Suprapubic skin (tissue), 4 donors: ENCODE results near the gene HCFC1R1.

Experiments
- EP300 ChIP-seq: sonication (generic); formaldehyde crosslinking; IDR thresholded peaks from one replicate; pipeline ENCODE4 v1.6.1; 2017; ENCODE audit warnings: antibody characterized with exemption
- POLR2A ChIP-seq, 2 donors: fragments of 450-650 bp; IDR thresholded peaks; one replicate each; pipeline ENCODE4 v1.6.1; 2017; ENCODE audit warnings: antibody characterized with exemption in 2 of 2, mild to moderate bottlenecking in 2 of 2, moderate library complexity in 2 of 2
- POLR2AphosphoS5 ChIP-seq, 3 donors: sonication (generic); formaldehyde crosslinking; IDR thresholded peaks; one replicate each; pipeline ENCODE4 v1.6.1; 2017; ENCODE audit warnings: antibody characterized with exemption in 3 of 3
- TF ChIP-seq, protein P1 (sequence below), 2 donors: fragments of 200-600 bp in 1 of 2; fragments of 450-650 bp in 1 of 2; sonication (generic) in 1 of 2; IDR thresholded peaks; one replicate each; pipeline ENCODE4 v1.5.1; 2016 to 2019; ENCODE audit warnings: antibody characterized with exemption in 2 of 2, mild to moderate bottlenecking in 1 of 2, moderate library complexity in 1 of 2

DNA sequence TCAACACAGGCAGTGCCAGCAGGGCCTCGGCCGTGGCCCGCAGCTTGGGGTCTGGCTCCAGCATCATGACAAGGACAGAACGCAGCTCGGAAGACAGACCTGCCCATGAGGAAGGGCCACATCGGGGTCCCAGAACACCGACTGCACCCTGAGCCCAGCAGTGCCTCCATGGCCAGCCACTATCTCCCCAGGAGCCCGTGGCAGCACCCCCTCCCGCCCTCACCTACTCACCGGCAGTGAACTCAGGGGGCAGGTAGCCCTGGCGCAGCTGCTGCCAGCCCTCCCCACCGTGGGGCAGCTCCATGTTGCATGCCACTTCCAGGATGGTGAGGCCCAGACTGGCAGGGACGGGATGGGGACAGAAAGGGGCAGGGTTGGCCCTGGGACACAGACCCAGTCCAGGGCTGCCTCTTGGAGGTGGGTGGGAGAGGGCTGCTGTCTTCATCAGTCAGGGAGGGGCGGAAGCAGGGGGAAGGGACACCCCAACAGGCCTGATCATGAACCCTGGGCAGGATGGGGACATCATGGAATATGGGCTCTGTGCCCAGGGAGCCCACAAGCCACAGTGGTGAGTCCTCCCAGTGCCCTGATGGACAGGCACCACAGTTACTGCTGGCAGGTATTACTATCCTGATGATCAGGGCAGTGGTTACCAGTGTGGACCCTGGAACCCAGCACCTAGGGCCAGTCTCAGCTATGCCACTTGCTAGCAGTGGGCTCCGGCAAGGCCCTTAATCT lies 49.3 kb downstream of the HCFC1R1 start:
- TF ChIP-seq EP300: no peak
- TF ChIP-seq, protein P1, sequence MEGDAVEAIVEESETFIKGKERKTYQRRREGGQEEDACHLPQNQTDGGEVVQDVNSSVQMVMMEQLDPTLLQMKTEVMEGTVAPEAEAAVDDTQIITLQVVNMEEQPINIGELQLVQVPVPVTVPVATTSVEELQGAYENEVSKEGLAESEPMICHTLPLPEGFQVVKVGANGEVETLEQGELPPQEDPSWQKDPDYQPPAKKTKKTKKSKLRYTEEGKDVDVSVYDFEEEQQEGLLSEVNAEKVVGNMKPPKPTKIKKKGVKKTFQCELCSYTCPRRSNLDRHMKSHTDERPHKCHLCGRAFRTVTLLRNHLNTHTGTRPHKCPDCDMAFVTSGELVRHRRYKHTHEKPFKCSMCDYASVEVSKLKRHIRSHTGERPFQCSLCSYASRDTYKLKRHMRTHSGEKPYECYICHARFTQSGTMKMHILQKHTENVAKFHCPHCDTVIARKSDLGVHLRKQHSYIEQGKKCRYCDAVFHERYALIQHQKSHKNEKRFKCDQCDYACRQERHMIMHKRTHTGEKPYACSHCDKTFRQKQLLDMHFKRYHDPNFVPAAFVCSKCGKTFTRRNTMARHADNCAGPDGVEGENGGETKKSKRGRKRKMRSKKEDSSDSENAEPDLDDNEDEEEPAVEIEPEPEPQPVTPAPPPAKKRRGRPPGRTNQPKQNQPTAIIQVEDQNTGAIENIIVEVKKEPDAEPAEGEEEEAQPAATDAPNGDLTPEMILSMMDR (IDR thresholded peaks at IDR 0.05): no peak
- TF ChIP-seq POLR2A (IDR thresholded peaks at IDR 0.05): no peak
- TF ChIP-seq POLR2AphosphoS5 (IDR thresholded peaks at IDR 0.05): no peak
